ENCODE data around the gene CD68.

CD68 gene

GRCh38 chr17:7559320-7560171 is 19.9 kb upstream of the CD68 start:
- DNase-seq, result no peak

DNA sequence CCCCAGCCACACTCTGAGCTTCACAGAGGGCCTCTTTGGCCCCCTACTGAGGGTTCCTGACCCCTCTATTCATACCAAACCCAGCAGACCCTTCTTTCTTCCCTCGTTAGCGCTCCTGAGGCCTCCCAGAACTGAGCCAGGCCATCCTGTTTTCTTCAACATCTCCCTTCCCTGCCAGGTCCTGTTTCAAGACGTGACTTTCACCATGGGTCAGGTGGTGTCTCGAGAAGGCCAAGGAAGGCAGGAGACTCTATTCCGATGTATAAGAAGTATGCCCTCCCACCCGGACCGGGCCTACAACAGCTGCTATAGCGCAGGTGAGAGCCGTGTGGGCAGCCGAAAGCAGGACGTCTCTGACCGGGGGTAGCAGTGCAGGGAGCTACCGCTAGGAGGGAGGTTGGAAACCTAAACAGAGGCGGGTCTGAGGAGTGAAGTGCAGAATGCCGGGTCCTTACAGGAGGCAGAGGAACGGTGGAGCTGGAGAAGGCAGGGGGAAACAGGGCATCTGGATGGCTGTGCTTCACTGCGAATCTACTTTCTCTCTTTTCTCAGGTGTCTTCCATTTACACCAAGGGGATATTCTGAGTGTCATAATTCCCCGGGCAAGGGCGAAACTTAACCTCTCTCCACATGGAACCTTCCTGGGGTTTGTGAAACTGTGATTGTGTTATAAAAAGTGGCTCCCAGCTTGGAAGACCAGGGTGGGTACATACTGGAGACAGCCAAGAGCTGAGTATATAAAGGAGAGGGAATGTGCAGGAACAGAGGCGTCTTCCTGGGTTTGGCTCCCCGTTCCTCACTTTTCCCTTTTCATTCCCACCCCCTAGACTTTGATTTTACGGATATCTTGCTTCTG is 19.0 kb upstream of the CD68 start:
- DNase-seq, result peak; percentile 62

DNA sequence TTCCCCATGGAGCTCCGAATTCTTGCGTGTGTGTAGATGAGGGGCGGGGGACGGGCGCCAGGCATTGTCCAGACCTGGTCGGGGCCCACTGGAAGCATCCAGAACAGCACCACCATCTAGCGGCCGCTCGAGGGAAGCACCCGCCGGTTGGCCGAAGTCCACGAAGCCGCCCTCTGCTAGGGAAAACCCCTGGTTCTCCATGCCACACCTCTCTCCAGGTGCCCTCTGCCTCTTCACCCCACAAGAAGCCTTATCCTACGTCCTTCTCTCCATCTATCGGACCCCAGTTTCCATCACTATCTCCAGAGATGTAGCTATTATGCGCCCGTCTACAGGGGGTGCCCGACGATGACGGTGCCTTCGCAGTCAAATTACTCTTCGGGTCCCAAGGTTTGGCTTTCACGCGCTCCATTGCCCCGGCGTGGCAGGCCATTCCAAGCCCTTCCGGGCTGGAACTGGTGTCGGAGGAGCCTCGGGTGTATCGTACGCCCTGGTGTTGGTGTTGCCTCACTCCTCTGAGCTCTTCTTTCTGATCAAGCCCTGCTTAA is 18.3 kb upstream of the CD68 start:
- DNase-seq, result peak; percentile 79

- DNase-seq, result peak; percentile 90
These were observed 17.7 kb upstream of the CD68 start, which contains the start of gene SENP3 for GRCh38 chr17:7561589-7562207. SENP3 (plus strand) TSS chr17:7561919; CDS start chr17:7563077, 1,158 bp downstream.

DNA sequence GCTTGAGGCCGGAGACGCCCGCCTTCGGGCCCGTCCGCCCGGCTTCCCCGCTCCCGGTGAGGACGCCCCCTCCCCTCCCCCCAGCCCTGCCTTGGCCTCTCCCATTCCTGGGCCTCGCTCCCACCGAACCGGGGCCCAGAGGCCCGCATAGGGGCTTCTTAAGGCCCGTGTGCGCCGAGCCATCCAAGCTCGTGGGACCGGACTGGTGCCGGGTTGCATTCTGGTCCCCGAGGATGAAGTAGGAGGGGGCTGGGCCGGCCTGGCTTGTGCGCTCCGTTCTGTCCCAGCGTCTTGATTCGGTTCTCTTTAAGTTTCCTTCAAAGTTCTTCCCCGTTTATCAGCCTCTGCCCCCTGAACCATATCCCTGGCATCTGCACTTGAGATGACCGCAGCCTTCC is 17.2 kb upstream of the CD68 start:
- no peak for DNase-seq

GRCh38 chr17:7563115-7563869 is 16.1 kb upstream of the CD68 start:
- DNase-seq, result no peak

DNA sequence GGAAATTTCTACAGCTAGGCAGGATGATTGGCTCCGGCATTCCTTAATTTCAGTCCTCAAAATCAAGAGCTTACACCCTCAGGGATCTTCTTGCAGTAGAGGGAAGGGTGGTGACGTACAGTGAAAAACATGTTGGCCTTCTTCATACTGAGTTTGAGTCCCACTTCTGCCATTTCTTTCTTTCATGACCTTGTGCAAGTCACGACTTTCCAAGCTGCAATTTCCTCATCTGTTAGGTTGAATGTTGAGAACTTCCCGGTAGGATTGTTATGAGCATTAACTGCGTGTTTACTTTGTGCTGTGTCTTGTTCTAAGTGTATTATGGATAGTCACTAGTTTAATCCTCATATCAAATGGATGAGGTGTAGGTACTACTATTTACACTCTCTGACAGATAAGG is 9.9 kb upstream of the CD68 start:
- no peak for DNase-seq

DNA sequence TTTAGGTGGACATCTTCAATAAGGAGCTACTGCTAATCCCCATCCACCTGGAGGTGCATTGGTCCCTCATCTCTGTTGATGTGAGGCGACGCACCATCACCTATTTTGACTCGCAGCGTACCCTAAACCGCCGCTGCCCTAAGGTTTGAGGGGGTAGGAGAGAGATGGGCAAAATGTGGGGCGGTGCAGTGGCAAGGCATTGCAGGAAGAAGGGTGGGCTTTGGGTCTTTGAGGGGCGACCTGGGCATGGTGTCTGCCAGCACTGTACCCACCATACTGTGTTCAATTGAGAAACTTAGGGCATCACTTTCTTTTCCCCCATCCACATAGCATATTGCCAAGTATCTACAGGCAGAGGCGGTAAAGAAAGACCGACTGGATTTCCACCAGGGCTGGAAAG is 9.1 kb upstream of the CD68 start:
- DNase-seq, result no peak

DNA sequence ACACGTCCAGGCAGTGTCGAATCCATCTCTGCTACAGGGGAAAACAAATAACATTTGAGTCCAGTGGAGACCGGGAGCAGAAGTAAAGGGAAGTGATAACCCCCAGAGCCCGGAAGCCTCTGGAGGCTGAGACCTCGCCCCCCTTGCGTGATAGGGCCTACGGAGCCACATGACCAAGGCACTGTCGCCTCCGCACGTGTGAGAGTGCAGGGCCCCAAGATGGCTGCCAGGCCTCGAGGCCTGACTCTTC is 7.2 kb upstream of the CD68 start:
- no peak for DNase-seq

GRCh38 chr17:7572588-7573323 is 6.7 kb upstream of the CD68 start:
- DNase-seq, result peak; percentile 99

GRCh38 chr17:7573324-7574080 is 5.9 kb upstream of the CD68 start:
- DNase-seq, result peak; percentile 91

GRCh38 chr17:7574176-7574953 is 5.1 kb upstream of the CD68 start:
- DNase-seq, result no peak

GRCh38 chr17:7575481-7575883 is 4.0 kb upstream of the CD68 start:
- DNase-seq, result no peak

DNA sequence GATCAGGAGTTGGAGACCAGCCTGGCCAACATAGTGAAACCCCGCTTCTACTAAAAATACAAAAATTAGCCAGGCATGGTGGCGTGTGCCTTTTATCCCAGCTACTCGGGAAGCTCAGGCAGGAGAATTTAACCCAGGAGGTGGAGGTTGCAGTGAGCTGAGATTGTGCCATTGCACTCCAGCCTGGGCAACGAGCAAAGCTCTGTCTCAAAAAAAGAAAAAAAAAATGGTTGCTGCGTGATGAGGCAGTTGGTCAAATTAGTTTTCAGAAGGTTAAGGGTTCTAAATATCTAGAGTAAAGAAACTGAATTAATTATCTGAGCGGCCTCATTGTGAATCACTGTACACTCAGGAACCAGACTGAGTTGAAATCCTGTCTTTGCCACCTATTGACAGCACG is 3.5 kb upstream of the CD68 start:
- DNase-seq, result no peak

DNA sequence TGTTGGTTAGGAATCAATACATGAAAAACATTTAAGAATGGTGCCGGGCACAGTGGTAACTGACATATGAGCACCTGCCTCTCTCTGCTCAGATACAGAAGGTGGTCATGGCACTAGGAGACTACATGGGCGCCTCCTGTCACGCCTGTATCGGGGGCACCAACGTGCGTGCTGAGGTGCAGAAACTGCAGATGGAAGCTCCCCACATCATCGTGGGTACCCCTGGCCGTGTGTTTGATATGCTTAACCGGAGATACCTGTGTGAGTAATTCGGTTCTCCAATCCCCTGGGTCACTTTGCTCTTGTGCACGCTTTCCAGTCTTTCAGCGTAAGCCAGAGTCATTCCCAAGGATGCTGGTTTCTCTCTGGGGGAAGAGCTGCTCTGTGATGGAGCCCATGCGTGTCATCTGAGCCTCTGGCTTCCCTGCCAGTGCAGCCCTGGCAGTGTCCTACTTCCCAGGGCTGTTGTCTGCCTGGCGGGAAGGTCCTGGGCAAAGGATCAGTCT is 3.0 kb upstream of the CD68 start:
- no peak for DNase-seq

DNA sequence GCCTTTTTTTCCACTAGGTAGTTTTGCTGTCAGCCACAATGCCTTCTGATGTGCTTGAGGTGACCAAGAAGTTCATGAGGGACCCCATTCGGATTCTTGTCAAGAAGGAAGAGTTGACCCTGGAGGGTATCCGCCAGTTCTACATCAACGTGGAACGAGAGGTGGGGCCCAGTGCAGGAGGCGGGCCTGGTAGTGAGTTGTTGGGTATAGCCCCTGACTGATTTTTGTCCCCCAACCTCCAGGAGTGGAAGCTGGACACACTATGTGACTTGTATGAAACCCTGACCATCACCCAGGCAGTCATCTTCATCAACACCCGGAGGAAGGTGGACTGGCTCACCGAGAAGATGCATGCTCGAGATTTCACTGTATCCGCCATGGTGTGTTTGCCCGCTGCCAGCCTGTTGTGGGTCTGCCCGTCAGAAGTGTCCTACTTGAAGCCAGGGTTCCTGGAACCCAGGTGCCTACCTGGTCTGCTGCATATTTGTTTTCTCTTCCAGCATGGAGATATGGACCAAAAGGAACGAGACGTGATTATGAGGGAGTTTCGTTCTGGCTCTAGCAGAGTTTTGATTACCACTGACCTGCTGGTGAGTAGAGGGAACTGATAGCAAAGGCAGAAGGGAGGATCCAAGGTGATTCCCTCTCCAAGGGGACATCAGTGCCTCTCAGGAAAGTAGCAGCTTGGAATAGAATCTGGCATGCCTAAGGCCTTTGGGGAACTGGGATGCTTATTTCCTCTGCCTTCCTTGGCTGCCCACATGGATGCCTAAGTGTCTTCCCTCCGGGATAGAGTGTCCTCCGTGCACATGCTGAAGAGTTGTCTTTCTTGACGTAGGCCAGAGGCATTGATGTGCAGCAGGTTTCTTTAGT is 1.9 kb upstream of the CD68 start:
- DNase-seq, result no peak

- no peak for DNase-seq
These were observed 581 bp downstream of the CD68 start for GRCh38 chr17:7579834-7580603.
